Parathyroid adenoma (tissue), 2 donors: Measurements from ENCODE around the gene EPHX1.
"Not testable (repeated sequence)": the region's sequence is repeated elsewhere in the genome, so short reads cannot be mapped to it uniquely, and the experiment has no call there.

ENCODE experiments used
- H2AFZ ChIP-seq: fragments of 300-600 bp; sonication (generic); one replicate; pipeline ENCODE4 v1.7.0; 2017; ENCODE audit warnings: antibody characterized with exemption, mild to moderate bottlenecking
- H3K27ac ChIP-seq: fragments of 300-600 bp; sonication (generic); one replicate; pipeline ENCODE4 v1.7.0; 2017
- H3K27me3 ChIP-seq: fragments of 300-600 bp; sonication (generic); one replicate; pipeline ENCODE4 v1.7.0; 2017; ENCODE audit warnings: low read length; ENCODE audit not compliant: control insufficient read depth, insufficient read depth
- H3K36me3 ChIP-seq: fragments of 300-600 bp; sonication (generic); one replicate; pipeline ENCODE4 v1.7.0; 2017; ENCODE audit warnings: low read length; ENCODE audit not compliant: control insufficient read depth, insufficient read depth
- H3K4me1 ChIP-seq: fragments of 300-600 bp; sonication (generic); one replicate; pipeline ENCODE4 v1.7.0; 2017; ENCODE audit warnings: control low read depth
- H3K4me2 ChIP-seq: fragments of 300-600 bp; sonication (generic); one replicate; pipeline ENCODE4 v1.7.0; 2017; ENCODE audit warnings: low read length
- H3K4me3 ChIP-seq: fragments of 300-600 bp; sonication (generic); one replicate; pipeline ENCODE4 v1.7.0; 2017; ENCODE audit warnings: low read depth, low read length
- H3K79me2 ChIP-seq: fragments of 300-600 bp; sonication (generic); one replicate; pipeline ENCODE4 v1.7.0; 2017; ENCODE audit warnings: control low read depth
- H3K9ac ChIP-seq: fragments of 300-600 bp; sonication (generic); one replicate; pipeline ENCODE4 v1.7.0; 2017; ENCODE audit warnings: mild to moderate bottlenecking
- H3K9me3 ChIP-seq: fragments of 300-600 bp; sonication (generic); one replicate; pipeline ENCODE4 v1.7.0; 2017; ENCODE audit warnings: low read length; ENCODE audit not compliant: control insufficient read depth
- TF ChIP-seq, protein P1 (sequence below): fragments of 300-600 bp; sonication (generic); IDR thresholded peaks from one replicate; pipeline ENCODE4 v1.7.0; 2017; ENCODE audit warnings: antibody characterized with exemption, mild to moderate bottlenecking
- donor health status: primary hyperparathyroidism.

EPHX1 gene

DNA sequence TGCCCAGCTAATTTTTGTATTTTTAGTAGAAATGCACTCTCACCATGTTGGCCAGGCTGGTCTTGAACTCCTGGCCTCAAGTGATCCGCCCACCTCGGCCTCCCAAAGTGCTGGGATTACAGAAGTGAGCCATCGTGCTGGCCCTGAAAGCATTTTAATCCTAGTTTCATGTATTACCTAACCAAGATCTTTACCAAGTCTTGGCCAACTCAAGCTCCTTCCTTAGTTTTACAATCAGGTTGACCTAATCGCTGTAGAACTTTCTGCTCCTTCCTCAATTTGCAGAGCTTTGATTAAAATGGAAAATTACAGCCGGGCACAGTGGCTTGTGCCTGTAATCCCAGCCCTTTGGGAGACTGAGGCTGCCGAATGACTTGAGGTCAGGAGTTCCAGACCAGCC is 75.4 kb downstream of the EPHX1 start:
- TF ChIP-seq, protein P1, sequence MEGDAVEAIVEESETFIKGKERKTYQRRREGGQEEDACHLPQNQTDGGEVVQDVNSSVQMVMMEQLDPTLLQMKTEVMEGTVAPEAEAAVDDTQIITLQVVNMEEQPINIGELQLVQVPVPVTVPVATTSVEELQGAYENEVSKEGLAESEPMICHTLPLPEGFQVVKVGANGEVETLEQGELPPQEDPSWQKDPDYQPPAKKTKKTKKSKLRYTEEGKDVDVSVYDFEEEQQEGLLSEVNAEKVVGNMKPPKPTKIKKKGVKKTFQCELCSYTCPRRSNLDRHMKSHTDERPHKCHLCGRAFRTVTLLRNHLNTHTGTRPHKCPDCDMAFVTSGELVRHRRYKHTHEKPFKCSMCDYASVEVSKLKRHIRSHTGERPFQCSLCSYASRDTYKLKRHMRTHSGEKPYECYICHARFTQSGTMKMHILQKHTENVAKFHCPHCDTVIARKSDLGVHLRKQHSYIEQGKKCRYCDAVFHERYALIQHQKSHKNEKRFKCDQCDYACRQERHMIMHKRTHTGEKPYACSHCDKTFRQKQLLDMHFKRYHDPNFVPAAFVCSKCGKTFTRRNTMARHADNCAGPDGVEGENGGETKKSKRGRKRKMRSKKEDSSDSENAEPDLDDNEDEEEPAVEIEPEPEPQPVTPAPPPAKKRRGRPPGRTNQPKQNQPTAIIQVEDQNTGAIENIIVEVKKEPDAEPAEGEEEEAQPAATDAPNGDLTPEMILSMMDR = no peak
- Histone ChIP-seq H3K4me2 (no peak overlapping the region), H3K9me3 (no peaks in the 10 kb centered on the region), H3K27ac (no peak overlapping the region), H3K27me3 (no peaks in the 10 kb centered on the region), H3K9ac (no peak overlapping the region), H3K4me1 (peaks cover 5% of the 10 kb centered on the region), H3K4me3 (no peak overlapping the region), H3K79me2 (no peaks in the 10 kb centered on the region), H3K36me3 (no peaks in the 10 kb centered on the region), H2AFZ (no peak overlapping the region)

- Histone ChIP-seq H3K4me3 (no peak overlapping the region), H3K36me3 (no peaks in the 10 kb centered on the region), H3K9me3 (no peaks in the 10 kb centered on the region), H3K79me2 (no peaks in the 10 kb centered on the region), H3K9ac (no peak overlapping the region), H2AFZ (no peak overlapping the region), H3K27me3 (no peaks in the 10 kb centered on the region), H3K4me1 (no peaks in the 10 kb centered on the region), H3K4me2 (no peak overlapping the region), H3K27ac (no peak overlapping the region)
- TF ChIP-seq, protein P1 = no peak
These were observed 76.5 kb downstream of the EPHX1 start for GRCh38 chr1:225886159-225887029.

GRCh38 chr1:225887030-225887314 is 77.0 kb downstream of the EPHX1 start:
- H3K79me2 ChIP-seq = no peaks in the 10 kb centered on the region
- no peak overlapping the region for H3K4me3 ChIP-seq
- H3K4me1 ChIP-seq = no peaks in the 10 kb centered on the region

GRCh38 chr1:225887554-225888288 is 77.8 kb downstream of the EPHX1 start:
- H2AFZ ChIP-seq, H3K36me3 ChIP-seq, H3K4me2 ChIP-seq, H3K9me3 ChIP-seq, H3K79me2 ChIP-seq, H3K27ac ChIP-seq, H3K9ac ChIP-seq, H3K4me1 ChIP-seq, H3K27me3 ChIP-seq, H3K4me3 ChIP-seq: not testable (repeated sequence)

More at GRCh38 chr1:225887030-225887314, 77.0 kb downstream of the EPHX1 start:
- no peak overlapping the region for H3K9ac ChIP-seq
- H3K9me3 ChIP-seq = no peaks in the 10 kb centered on the region
- no peak overlapping the region for H3K4me2 ChIP-seq
- H3K36me3 ChIP-seq = no peaks in the 10 kb centered on the region
- TF ChIP-seq, protein P1 = no peak
- no peaks in the 10 kb centered on the region for H3K27me3 ChIP-seq
- no peak overlapping the region for H2AFZ ChIP-seq
- no peak overlapping the region for H3K27ac ChIP-seq

DNA sequence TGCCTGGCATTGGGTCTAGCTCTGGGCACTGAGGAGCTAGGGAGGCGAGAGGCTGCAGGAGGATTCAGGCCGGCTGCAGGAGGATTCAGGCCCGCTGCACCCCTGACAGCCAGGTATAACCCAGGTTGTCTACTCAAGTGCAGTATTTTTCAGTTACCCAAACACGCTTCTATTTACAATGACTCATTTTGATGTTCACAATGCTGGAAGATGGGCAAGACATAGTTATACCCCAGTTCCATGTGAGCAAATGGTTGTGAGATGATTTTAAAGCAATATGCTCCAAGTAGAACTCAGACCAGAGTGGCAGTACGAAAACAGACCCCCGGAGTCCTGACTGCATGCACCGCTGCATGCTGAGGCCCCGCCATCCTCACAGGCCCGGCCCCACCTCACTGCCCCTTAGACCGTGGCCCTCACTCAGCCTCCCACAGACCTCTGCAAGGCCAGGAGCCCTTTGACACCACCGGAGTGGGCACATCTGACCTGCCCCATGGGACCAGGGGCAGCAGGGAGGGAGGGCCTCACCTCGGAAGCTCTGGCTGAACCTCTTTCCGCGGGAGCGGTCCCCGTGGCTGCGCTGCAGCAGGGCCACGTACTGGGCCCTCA is 78.5 kb downstream of the EPHX1 start:
- Histone ChIP-seq H3K27ac (no peak overlapping the region), H3K4me1 (no peaks in the 10 kb centered on the region), H3K9ac (no peak overlapping the region), H3K4me2 (no peak overlapping the region), H2AFZ (no peak overlapping the region), H3K27me3 (no peaks in the 10 kb centered on the region), H3K79me2 (no peaks in the 10 kb centered on the region), H3K4me3 (no peak overlapping the region), H3K36me3 (no peaks in the 10 kb centered on the region), H3K9me3 (no peaks in the 10 kb centered on the region)
- TF ChIP-seq, protein P1 = no peak
